ENCODE measurements around the gene CCNI2. TPM values are rescaled to one million over a fixed set of nuclear protein-coding genes. Genes with fewer than 3 reads are reported as not detected.

The CCNI2 gene
- total RNA-seq, 6 experiments from 2014 or later = not detected

DNA sequence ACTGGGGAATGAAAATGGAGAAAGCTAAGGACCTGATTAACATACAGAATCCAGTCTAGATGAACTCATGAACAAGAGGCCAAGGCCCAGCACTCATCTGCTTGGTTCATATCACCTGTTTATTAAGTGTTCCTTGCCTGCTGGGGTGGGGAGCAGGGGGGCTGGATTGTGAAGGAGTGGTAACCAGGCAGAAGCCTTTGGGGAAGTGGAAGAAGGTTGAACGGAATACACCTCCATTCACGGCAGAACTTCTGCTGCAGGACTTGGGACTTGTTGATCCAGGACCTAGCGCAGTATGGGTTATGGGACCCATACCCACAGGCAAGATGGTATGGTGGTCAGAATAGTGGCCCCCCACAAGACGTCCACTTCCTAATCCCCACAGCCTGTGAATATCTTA is 38.6 kb downstream of the CCNI2 start:
- TF ChIP-seq, protein P1, sequence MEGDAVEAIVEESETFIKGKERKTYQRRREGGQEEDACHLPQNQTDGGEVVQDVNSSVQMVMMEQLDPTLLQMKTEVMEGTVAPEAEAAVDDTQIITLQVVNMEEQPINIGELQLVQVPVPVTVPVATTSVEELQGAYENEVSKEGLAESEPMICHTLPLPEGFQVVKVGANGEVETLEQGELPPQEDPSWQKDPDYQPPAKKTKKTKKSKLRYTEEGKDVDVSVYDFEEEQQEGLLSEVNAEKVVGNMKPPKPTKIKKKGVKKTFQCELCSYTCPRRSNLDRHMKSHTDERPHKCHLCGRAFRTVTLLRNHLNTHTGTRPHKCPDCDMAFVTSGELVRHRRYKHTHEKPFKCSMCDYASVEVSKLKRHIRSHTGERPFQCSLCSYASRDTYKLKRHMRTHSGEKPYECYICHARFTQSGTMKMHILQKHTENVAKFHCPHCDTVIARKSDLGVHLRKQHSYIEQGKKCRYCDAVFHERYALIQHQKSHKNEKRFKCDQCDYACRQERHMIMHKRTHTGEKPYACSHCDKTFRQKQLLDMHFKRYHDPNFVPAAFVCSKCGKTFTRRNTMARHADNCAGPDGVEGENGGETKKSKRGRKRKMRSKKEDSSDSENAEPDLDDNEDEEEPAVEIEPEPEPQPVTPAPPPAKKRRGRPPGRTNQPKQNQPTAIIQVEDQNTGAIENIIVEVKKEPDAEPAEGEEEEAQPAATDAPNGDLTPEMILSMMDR (IDR thresholded peaks at IDR 0.05) = no peak
- no peak overlapping the region for H3K27ac Mint-ChIP-seq

DNA sequence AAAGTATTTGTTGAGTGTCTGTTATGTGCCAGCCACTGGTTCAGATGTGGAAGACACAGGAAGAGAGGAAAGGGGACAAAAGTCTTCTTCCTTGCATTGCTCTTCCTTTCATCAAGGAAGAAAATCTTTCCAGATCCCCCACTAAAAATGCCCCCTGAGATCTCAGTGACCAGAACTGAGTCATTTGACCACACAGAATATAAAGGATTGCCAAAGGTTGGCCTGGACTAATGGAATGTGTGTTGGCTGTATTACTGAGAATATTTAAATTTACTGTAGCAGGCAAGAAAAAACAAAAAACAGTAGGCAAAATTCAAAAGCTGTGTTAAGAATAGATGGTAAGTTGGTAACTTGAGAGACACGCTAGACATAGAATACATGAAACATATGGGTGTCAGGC is 39.9 kb downstream of the CCNI2 start:
- H3K36me3 Mint-ChIP-seq (ENCODE audit: low read depth) = no peaks in the 10 kb centered on the region
- no peak overlapping the region for H3K4me3 Mint-ChIP-seq
- H3K4me1 Mint-ChIP-seq (ENCODE audit: low read depth) = peaks cover 25% of the 10 kb centered on the region
- TF ChIP-seq, protein P1 (IDR thresholded peaks at IDR 0.05) = no peak
- peak; percentile 38 for DNase-seq
- H3K27ac Mint-ChIP-seq = no peak overlapping the region; the same call in 1 of the 2 replicates
- H3K27me3 Mint-ChIP-seq (ENCODE audit: insufficient read depth) = peaks cover 5% of the 10 kb centered on the region
- H3K9me3 Mint-ChIP-seq = no peaks in the 10 kb centered on the region

More for the DNA sequence above, 38.6 kb downstream of the CCNI2 start:
- DNase-seq = no peak
- Mint-ChIP-seq H3K9me3 (no peaks in the 10 kb centered on the region), H3K4me1 (ENCODE audit: low read depth) (peaks cover 37% of the 10 kb centered on the region), H3K36me3 (ENCODE audit: low read depth) (no peaks in the 10 kb centered on the region), H3K4me3 (no peak overlapping the region), H3K27me3 (ENCODE audit: insufficient read depth) (peaks cover 3% of the 10 kb centered on the region; the same call in 1 of the 2 replicates)

DNA sequence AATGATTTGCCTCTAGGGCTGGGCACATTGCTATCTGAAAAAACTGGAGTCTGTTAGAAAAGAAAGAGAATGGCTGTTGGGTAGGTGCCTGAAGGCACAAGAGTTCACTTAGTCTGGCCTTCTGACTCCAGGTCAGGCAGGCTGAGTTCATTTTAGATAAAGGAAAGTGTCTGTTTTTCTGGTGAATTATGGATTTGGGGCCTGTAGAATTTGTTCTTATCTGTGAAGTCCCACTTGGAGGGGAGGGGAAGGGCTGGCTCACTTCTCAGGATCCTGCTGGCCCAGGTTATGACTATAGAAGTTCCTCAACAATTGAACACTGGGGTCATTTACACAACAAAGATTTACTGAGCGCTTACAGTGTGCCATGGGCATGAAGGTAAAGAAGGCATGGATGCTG is 41.3 kb downstream of the CCNI2 start:
- H3K27me3 Mint-ChIP-seq (ENCODE audit: insufficient read depth) = peaks cover 15% of the 10 kb centered on the region
- H3K4me3 Mint-ChIP-seq = no peak overlapping the region
- no peak overlapping the region for H3K27ac Mint-ChIP-seq
- TF ChIP-seq, protein P1 (IDR thresholded peaks at IDR 0.05) = no peak
- H3K4me1 Mint-ChIP-seq (ENCODE audit: low read depth) = peaks cover 11% of the 10 kb centered on the region
- no peak for DNase-seq
- no peaks in the 10 kb centered on the region for H3K36me3 Mint-ChIP-seq (ENCODE audit: low read depth)
- no peaks in the 10 kb centered on the region for H3K9me3 Mint-ChIP-seq

DNA sequence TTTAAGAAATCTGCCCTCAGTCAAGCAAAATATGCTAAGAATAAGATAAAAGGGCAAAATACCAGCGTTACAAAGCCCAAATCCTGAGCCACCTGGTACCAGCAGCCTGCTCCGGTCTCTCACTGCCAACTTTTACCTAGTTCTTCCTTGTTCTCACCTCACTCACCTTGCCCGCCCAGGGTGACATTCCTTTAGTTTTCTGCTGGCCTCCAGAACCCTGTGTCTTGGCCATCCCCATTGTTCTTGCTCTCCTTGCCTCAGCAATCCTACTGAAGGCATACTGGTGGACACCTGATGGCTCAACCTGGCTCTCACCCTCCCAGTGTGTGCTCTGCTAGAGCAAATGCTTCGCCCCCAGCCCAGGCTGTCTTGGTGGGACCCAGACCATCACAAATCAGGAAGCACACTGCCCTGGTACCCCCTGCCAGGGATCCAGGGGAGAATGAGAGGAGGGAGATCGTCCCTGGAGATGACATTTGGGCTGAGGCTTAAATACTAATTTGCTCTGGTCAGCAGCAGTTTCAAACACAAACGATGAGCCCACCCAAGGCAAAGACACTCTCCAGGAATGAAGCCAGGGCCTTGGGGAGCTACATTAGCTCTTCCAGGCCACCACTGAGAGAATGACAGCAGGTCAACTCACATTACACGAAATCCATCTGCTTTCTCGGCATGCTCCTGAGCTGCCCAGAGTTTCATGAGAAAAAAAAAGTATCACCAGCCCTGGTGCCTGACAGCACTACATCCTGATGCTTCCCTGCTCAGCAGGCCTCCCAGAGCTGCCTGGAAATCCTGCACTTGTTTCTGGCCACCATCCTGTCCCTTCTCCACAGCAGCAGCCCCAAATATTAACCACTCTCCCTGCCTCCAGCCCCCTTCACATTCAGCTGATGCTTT is 42.0 kb downstream of the CCNI2 start:
- no peaks in the 10 kb centered on the region for H3K36me3 Mint-ChIP-seq (ENCODE audit: low read depth)
- peaks cover 18% of the 10 kb centered on the region for H3K27me3 Mint-ChIP-seq (ENCODE audit: insufficient read depth)
- H3K4me1 Mint-ChIP-seq (ENCODE audit: low read depth) = peaks cover 11% of the 10 kb centered on the region
- H3K9me3 Mint-ChIP-seq = no peaks in the 10 kb centered on the region
- TF ChIP-seq, protein P1 (IDR thresholded peaks at IDR 0.05) = no peak
- no peak overlapping the region for H3K27ac Mint-ChIP-seq
- DNase-seq = no peak
- no peak overlapping the region for H3K4me3 Mint-ChIP-seq

DNA sequence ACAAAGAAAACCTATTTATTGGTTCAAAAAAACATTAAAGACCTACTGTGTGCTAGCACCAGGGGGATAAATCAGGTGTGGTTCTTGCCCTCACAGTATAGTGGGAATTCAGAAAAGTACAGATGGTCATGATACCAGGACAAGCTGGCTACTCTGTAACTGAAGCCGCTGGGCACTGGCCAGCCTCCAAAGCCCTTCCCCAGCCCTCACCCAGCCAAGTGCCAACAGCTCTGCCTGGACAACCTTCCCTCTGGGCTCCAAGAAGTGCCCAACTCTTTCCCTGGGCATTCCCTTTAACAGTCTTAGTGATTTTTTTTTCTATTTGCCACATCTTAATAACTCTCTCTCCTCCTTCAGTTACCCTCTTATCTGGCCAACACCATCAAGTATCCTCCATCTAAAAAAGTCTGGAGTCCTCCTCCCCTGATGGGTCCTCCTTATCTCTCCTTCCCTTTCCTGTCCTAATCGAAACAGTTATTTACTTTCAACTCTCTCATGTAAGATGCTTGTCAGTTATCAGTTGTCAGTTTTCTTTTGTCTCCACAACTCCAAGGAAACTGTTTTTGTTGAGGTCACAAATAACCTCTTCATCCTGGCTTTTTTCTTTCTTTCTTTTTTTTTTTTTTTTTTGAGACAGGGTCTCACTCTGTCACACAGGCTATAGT is 43.1 kb downstream of the CCNI2 start:
- Mint-ChIP-seq H3K27ac (no peak overlapping the region), H3K36me3 (ENCODE audit: low read depth) (no peaks in the 10 kb centered on the region), H3K27me3 (ENCODE audit: insufficient read depth) (peaks cover 22% of the 10 kb centered on the region), H3K4me1 (ENCODE audit: low read depth) (peaks cover 11% of the 10 kb centered on the region), H3K4me3 (no peak overlapping the region; the same call in 1 of the 2 replicates), H3K9me3 (no peaks in the 10 kb centered on the region)
- no peak for DNase-seq
- TF ChIP-seq, protein P1 (IDR thresholded peaks at IDR 0.05) = no peak

Measured in HFFc6 (cell line).